Endothelial cell of umbilical vein (primary cell): Measurements from ENCODE around the gene SYNGR1. TPM values are rescaled to one million over a fixed set of nuclear protein-coding genes. Genes with fewer than 3 reads are reported as not detected.

ENCODE experiments used
- BruUV-seq: library from RNA; stranded (reverse); fragments of 400-500 nt; replicated peaks from 2 replicates; lab custom pipeline; 2021; lab: Mats Ljungman, UMichigan
- CTCF ChIA-PET: fragments of 300-600, 350-600 bp; sonication (Branson Sonifier 250); formaldehyde crosslinking; loops from one replicate; lab custom pipeline; 2021; ENCODE audit warnings: antibody characterized with exemption, inconsistent platforms; lab: Charles Lee
- POLR2A ChIA-PET: fragments of 300-600, 350-600 bp; sonication (Branson Sonifier 250); formaldehyde crosslinking; loops from one replicate; lab custom pipeline; 2021; ENCODE audit warnings: antibody characterized with exemption, inconsistent platforms; lab: Charles Lee
- DNase-seq: peaks from one replicate; pipeline ENCODE4 v3.0.0-alpha.2; 2011; ENCODE audit warnings: low read depth, low spot score
- FAIRE-seq: peaks from 2 replicates; lab custom pipeline; 2011; peaks lifted over from hg19 to GRCh38; lab: Jason Lieb, UNC
- H2AFZ ChIP-seq: 2 replicates; pipeline ENCODE4 v1.6.0; 2012; ENCODE audit warnings: low read depth, low read length, control low read depth, inconsistent platforms
- H3K27ac ChIP-seq: 2 replicates; pipeline ENCODE4 v1.5.1; 2011; ENCODE audit warnings: low read depth, mild to moderate bottlenecking, control low read depth, low read length, moderate library complexity; ENCODE audit not compliant: insufficient read depth
- H3K27me3 ChIP-seq, 2 experiments: 2 replicates each; pipeline versions ENCODE4 v1.6.0 to v1.6.1; 2011; ENCODE audit warnings: low read length in 2 of 2, mixed read lengths in 1 of 2; ENCODE audit not compliant: control insufficient read depth in 2 of 2, insufficient read depth in 2 of 2
- H3K36me3 ChIP-seq, 2 experiments: 2 replicates in 1 of 2; 3 replicates in 1 of 2; pipeline ENCODE4 v1.5.1; 2011; ENCODE audit warnings: low read length in 2 of 2, mild to moderate bottlenecking in 1 of 2, moderate library complexity in 1 of 2; ENCODE audit not compliant: control insufficient read depth in 2 of 2, insufficient read depth in 2 of 2; ENCODE audit errors: extremely low read depth in 1 of 2
- H3K4me1 ChIP-seq: 3 replicates; pipeline ENCODE4 v1.5.1; 2011; ENCODE audit warnings: mild to moderate bottlenecking, low read length; ENCODE audit not compliant: control insufficient read depth, insufficient read depth; ENCODE audit errors: extremely low read depth
- H3K4me2 ChIP-seq: 2 replicates; pipeline ENCODE4 v1.6.1; 2011; ENCODE audit warnings: low read length, control low read depth, mixed read lengths; ENCODE audit not compliant: insufficient read depth
- H3K4me3 ChIP-seq, 3 experiments: fragments of 200-600 bp in 1 of 3; sonication (generic), shearing (Covaris generic) in 1 of 3; replicated peaks in 1 of 3; 2 replicates each; pipeline ENCODE4 v1.5.1; 2011 to 2016; ENCODE audit warnings: control low read depth in 3 of 3, low read length in 3 of 3, mild to moderate bottlenecking in 2 of 3, inconsistent platforms in 1 of 3, low read depth in 1 of 3, moderate library complexity in 1 of 3; ENCODE audit not compliant: insufficient read depth in 1 of 3
- H3K79me2 ChIP-seq: 2 replicates; pipeline ENCODE4 v1.6.0; 2012; ENCODE audit warnings: low read length, inconsistent platforms; ENCODE audit not compliant: control insufficient read depth, insufficient read depth
- H3K9ac ChIP-seq: replicated peaks from 2 replicates; pipeline ENCODE3; 2011; ENCODE audit warnings: low read length, control low read depth; ENCODE audit not compliant: insufficient read depth; ENCODE audit errors: extremely low read depth
- H3K9me1 ChIP-seq: replicated peaks from 3 replicates; pipeline ENCODE4 v1.6.0; 2011; ENCODE audit warnings: mild to moderate bottlenecking, low read length; ENCODE audit not compliant: control insufficient read depth, insufficient read depth; ENCODE audit errors: extremely low read depth
- H3K9me3 ChIP-seq: replicated peaks from 2 replicates; pipeline ENCODE4 v1.5.1; 2012; ENCODE audit warnings: low read length, inconsistent platforms; ENCODE audit not compliant: control insufficient read depth, insufficient read depth
- H4K20me1 ChIP-seq: replicated peaks from 2 replicates; pipeline ENCODE3; 2011; ENCODE audit warnings: mild to moderate bottlenecking, low read length; ENCODE audit not compliant: control insufficient read depth, insufficient read depth; ENCODE audit errors: extremely low read depth
- EZH2 ChIP-seq: IDR thresholded peaks from 2 replicates; pipeline ENCODE4 v1.6.1; 2012; ENCODE audit warnings: borderline replicate concordance, low read depth, mild to moderate bottlenecking, moderate library complexity, low read length, inconsistent platforms; ENCODE audit not compliant: severe bottlenecking
- FOS ChIP-seq: IDR thresholded peaks from 2 replicates; pipeline ENCODE4 v1.6.1; 2011; ENCODE audit warnings: mild to moderate bottlenecking, low read length, moderate library complexity, borderline replicate concordance; ENCODE audit not compliant: insufficient read depth
- GATA2 ChIP-seq: IDR thresholded peaks from 2 replicates; pipeline ENCODE4 v1.7.0; 2011; ENCODE audit warnings: low read depth, mild to moderate bottlenecking, moderate library complexity, mixed read lengths, low read length; ENCODE audit not compliant: insufficient read length, insufficient read depth
- JUN ChIP-seq: IDR thresholded peaks from 2 replicates; pipeline ENCODE4 v1.6.1; 2011; ENCODE audit warnings: borderline replicate concordance, low read depth; ENCODE audit not compliant: insufficient read length, insufficient read depth
- MYC ChIP-seq: IDR thresholded peaks from one replicate; pipeline ENCODE4 v1.6.1; 2011; ENCODE audit warnings: mild to moderate bottlenecking, low read depth, low read length
- POLR2A ChIP-seq: IDR thresholded peaks from 2 replicates; pipeline ENCODE4 v1.6.1; 2012; ENCODE audit warnings: low read depth, mild to moderate bottlenecking, control low read depth, low read length
- POLR2AphosphoS5 ChIP-seq: IDR thresholded peaks from 2 replicates; pipeline ENCODE4 v1.6.1; 2012; ENCODE audit warnings: low read depth, mild to moderate bottlenecking, control low read depth, low read length, moderate library complexity; ENCODE audit not compliant: insufficient read depth
- dilution Hi-C: fragments of 300-500 bp; cut with MboI; formaldehyde crosslinking; loops from one replicate; pipeline ENCODE4 v1.15.0; 2019; ENCODE audit warnings: low sequenced_read_pairs; ENCODE audit not compliant: extremely low pct_ligation_motif_present
- intact Hi-C: fragments of 100-400 bp; cut with micrococcal nuclease; formaldehyde crosslinking; loops from one replicate; pipeline ENCODE4 v1.10.0; 2022
- polyA plus RNA-seq, 4 experiments: library from polyadenylated mRNA; depleted of rRNA in 3 of 4; stranded (reverse) in 3 of 4; unstranded in 1 of 4; fragments of >200 nt; gene quantifications; 2 replicates each; pipeline versions ENCODE4 v1.2.1 to v1.2.3, GENCODE V29; 2011 to 2012; ENCODE audit warnings: missing spikeins in 1 of 4
- total RNA-seq: library from RNA; stranded (reverse); gene quantifications from 2 replicates; pipeline ENCODE4 v1.2.3, GENCODE V29; 2021
- TF ChIP-seq, protein P1 (sequence below), 2 donors: IDR thresholded peaks; 1 replicate in 1 of 2; 2 replicates in 1 of 2; pipeline ENCODE4 v1.5.1; 2011; ENCODE audit warnings: low read length in 2 of 2, mild to moderate bottlenecking in 2 of 2, moderate library complexity in 2 of 2, control low read depth in 1 of 2, inconsistent platforms in 1 of 2, low read depth in 1 of 2; ENCODE audit not compliant: insufficient read depth in 1 of 2; ENCODE audit errors: extremely low read depth in 1 of 2
- TF ChIP-seq, protein P2 (sequence below): IDR thresholded peaks from 2 replicates; pipeline ENCODE4 v1.6.1; 2011; ENCODE audit not compliant: insufficient read depth, insufficient read length

The SYNGR1 gene
- total and polyA plus RNA-seq, 2 donors (not counting 3 experiments of a cell fraction or from before 2014, with no cell fraction given): 3.8 to 10.2 TPM

DNA sequence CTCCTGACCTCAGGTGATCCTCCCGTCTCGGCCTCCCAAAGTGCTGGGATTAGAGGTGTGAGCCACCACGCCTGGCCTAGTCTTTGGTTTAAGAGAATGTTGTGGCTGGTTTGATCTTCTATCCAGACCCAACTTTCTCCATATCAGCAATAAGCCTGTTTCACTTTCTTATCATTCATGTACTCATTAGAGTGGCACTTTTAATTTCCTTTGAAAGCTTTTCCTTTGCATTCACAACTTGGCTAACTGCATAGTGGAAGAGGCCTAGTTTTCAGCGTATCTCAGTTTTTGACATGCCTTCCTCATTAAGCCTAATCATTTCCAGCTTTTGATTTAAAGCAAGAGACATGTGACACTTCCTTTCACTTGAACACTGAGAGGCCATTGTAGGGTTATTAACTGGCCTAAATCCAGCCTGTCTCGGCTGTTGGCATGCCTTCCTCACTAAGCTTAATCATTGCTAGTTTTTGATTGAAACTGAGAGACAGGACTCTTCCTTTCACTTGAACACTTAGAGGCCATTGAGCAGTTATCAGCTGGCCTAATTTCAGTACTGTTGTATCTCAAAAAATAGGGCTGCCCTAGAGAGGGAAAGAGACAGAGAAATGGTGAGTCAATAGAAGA is 17.2 kb upstream of the SYNGR1 start:
- Histone ChIP-seq H3K9me1 (no peaks in the 10 kb centered on the region), H3K27ac (no peak overlapping the region), H3K4me2 (no peak overlapping the region), H3K9me3 (no peaks in the 10 kb centered on the region), H3K79me2 (no peaks in the 10 kb centered on the region), H2AFZ (peak overlapping the region; percentile 87), H3K36me3 (no peaks in the 10 kb centered on the region), H4K20me1 (no peaks in the 10 kb centered on the region), H3K9ac (no peak overlapping the region), H3K4me1 (peaks cover 3% of the 10 kb centered on the region), H3K27me3 (no peaks in the 10 kb centered on the region), H3K4me3 (no peak overlapping the region)
- TF ChIP-seq, protein P1, sequence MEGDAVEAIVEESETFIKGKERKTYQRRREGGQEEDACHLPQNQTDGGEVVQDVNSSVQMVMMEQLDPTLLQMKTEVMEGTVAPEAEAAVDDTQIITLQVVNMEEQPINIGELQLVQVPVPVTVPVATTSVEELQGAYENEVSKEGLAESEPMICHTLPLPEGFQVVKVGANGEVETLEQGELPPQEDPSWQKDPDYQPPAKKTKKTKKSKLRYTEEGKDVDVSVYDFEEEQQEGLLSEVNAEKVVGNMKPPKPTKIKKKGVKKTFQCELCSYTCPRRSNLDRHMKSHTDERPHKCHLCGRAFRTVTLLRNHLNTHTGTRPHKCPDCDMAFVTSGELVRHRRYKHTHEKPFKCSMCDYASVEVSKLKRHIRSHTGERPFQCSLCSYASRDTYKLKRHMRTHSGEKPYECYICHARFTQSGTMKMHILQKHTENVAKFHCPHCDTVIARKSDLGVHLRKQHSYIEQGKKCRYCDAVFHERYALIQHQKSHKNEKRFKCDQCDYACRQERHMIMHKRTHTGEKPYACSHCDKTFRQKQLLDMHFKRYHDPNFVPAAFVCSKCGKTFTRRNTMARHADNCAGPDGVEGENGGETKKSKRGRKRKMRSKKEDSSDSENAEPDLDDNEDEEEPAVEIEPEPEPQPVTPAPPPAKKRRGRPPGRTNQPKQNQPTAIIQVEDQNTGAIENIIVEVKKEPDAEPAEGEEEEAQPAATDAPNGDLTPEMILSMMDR (IDR thresholded peaks at IDR 0.05; ENCODE audit: extremely low read depth in 1 of 2, insufficient read depth in 1 of 2, low read depth in 1 of 2, low read length in 2 of 2): no peak
- TF ChIP-seq, protein P2, sequence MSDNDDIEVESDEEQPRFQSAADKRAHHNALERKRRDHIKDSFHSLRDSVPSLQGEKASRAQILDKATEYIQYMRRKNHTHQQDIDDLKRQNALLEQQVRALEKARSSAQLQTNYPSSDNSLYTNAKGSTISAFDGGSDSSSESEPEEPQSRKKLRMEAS: no peak
- TF ChIP-seq MYC (no peak), POLR2A (no peak), POLR2AphosphoS5 (no peak), FOS (no peak), JUN (no peak), GATA2 (no peak), EZH2 (no peak)
- FAIRE-seq: peak; percentile 77
- dilution Hi-C loops: no loop called here
- BruUV-seq: no TSS peak
- ChIA-PET CTCF (interaction anchor here (0.6 to 4.9 kb wide), 13 partner anchors 7 to 1065 kb away, joined by 3 to 43 read pairs (median 3); partner anchors contain the start of genes RPL3, SYNGR1 and TAB1), POLR2A (interaction anchor here (0.6 to 2.6 kb wide), 4 partner anchors 13 to 373 kb away, joined by 4 to 16 read pairs (median 6); partner anchors contain the start of gene RPL3)
- intact Hi-C loops: no loop called here
- peak; percentile 81 for DNase-seq
